A549 (cell line): Measurements from ENCODE around the gene MTA3. TPM values are rescaled to one million over a fixed set of nuclear protein-coding genes. Genes with fewer than 3 reads are reported as not detected.

ENCODE experiments used
- ATAC-seq, 2 experiments: fragments of 200-7000 bp in 1 of 2; fragments of >200 bp in 1 of 2; cut with Nextera tagmentation in 1 of 2; cut with Tn5 transposase in 1 of 2; 3 replicates each; pipeline versions ENCODE4 v1.8.0 to v1.9.1; 2018 to 2020; ENCODE audit warnings: mild to moderate bottlenecking in 1 of 2, moderate library complexity in 1 of 2
- CTCF ChIA-PET: fragments of 300-600 bp; sonication (Branson Sonifier 250); formaldehyde crosslinking; extraction: SDS; loops from one replicate; lab custom pipeline; 2021; ENCODE audit warnings: antibody characterized with exemption, inconsistent platforms; lab: Yijun Ruan, JAX
- POLR2A ChIA-PET: fragments of 350-600 bp; formaldehyde crosslinking; extraction: SDS; loops from one replicate; lab custom pipeline; 2021; ENCODE audit warnings: antibody characterized with exemption, inconsistent platforms; lab: Yijun Ruan, JAX
- DNase-seq, 2 experiments: peaks; one replicate each; pipeline versions ENCODE4 v3.0.0 to v3.0.0-alpha.2; 2011 to 2016; ENCODE audit warnings: low read depth in 1 of 2, low spot score in 1 of 2
- FAIRE-seq: peaks from 2 replicates; lab custom pipeline; 2011; peaks lifted over from hg19 to GRCh38; lab: Jason Lieb, UNC
- H3K27ac ChIP-seq, 2 experiments: fragments of >200 bp; sonication (Bioruptor Twin); formaldehyde crosslinking; 3 replicates each; pipeline ENCODE4 v1.5.1; 2016 to 2017
- H3K4me1 ChIP-seq: fragments of >200 bp; sonication (Bioruptor Twin); formaldehyde crosslinking; 3 replicates; pipeline ENCODE4 v1.6.1; 2016
- H3K4me2 ChIP-seq: fragments of >200 bp; sonication (Bioruptor Twin); formaldehyde crosslinking; 3 replicates; pipeline ENCODE4 v1.6.1; 2016
- H3K4me3 ChIP-seq: fragments of >200 bp; sonication (Bioruptor Twin); formaldehyde crosslinking; 3 replicates; pipeline ENCODE4 v1.5.1; 2016
- H3K9me3 ChIP-seq: fragments of >200 bp; sonication (Bioruptor Twin); formaldehyde crosslinking; 3 replicates; pipeline ENCODE4 v1.6.1; 2016
- BHLHE40 ChIP-seq: IDR thresholded peaks from 2 replicates; pipeline ENCODE4 v1.6.1; 2012; ENCODE audit warnings: low read depth, low read length, inconsistent platforms
- CTCF ChIP-seq: fragments of >200 bp; sonication (Bioruptor Twin); formaldehyde crosslinking; IDR thresholded peaks from 3 replicates; pipeline ENCODE4 v1.5.1; 2016
- FOSB ChIP-seq: fragments of 250-450 bp; sonication (Bioruptor Pico); IDR thresholded peaks from 2 replicates; pipeline ENCODE4 v1.5.0; 2020; ENCODE audit warnings: mild to moderate bottlenecking, moderate library complexity
- JUN ChIP-seq, 2 experiments: fragments of >200 bp; sonication (Bioruptor Twin); formaldehyde crosslinking; IDR thresholded peaks; 2 replicates in 1 of 2; 3 replicates in 1 of 2; pipeline ENCODE4 v1.6.1; 2016 to 2017
- JUNB ChIP-seq: fragments of >200 bp; sonication (Bioruptor Twin); formaldehyde crosslinking; IDR thresholded peaks from 2 replicates; pipeline ENCODE4 v1.6.1; 2016
- MAX ChIP-seq: IDR thresholded peaks from 2 replicates; pipeline ENCODE4 v1.6.1; 2012
- NFE2L2 ChIP-seq: fragments of 150-350 bp; conservative IDR thresholded peaks from 2 replicates; pipeline ENCODE4 v1.6.1; 2014; ENCODE audit warnings: low read length
- POLR2AphosphoS2 ChIP-seq: conservative IDR thresholded peaks from 2 replicates; pipeline ENCODE4 v1.6.1; 2012; ENCODE audit warnings: low read length, improper control_type of control experiment, inconsistent platforms
- RAD21 ChIP-seq, 2 experiments: fragments of >200 bp in 1 of 2; sonication (Bioruptor Twin) in 1 of 2; formaldehyde crosslinking in 1 of 2; IDR thresholded peaks in 1 of 2; conservative IDR thresholded peaks in 1 of 2; 2 replicates in 1 of 2; 3 replicates in 1 of 2; pipeline ENCODE4 v1.6.1; 2012 to 2018; ENCODE audit warnings: inconsistent platforms in 1 of 2
- RFX5 ChIP-seq: fragments of 450-650 bp; IDR thresholded peaks from 2 replicates; pipeline ENCODE4 v1.7.1; 2014; ENCODE audit warnings: antibody characterized with exemption, mild to moderate bottlenecking, moderate library complexity
- TFCP2L1 ChIP-seq: fragments of 250-450 bp; sonication (Bioruptor Pico); IDR thresholded peaks from 2 replicates; pipeline ENCODE4 v1.5.0; 2021; ENCODE audit warnings: mild to moderate bottlenecking
- WGBS: methylation state at CpG from one replicate; pipeline ENCODE4 v1.1.6; 2017; ENCODE audit errors: missing lambda C conversion rate; 5-methylcytosine and 5-hydroxymethylcytosine counted together
- polyA plus RNA-seq, 4 experiments: library from polyadenylated mRNA; depleted of rRNA in 3 of 4; stranded (reverse); fragments of >200 nt; fragmentation: RNase III in 1 of 4; extraction: RNeasy Plus Mini Kit Qiagen cat#74134 plus additional on column Dnase treatment in 1 of 4; gene quantifications; 2 replicates in 3 of 4; 3 replicates in 1 of 4; pipeline ENCODE4 v1.2.3, GENCODE V29; 2011 to 2017
- TF ChIP-seq, protein P1 (sequence below): fragments of 200-600 bp; sonication (generic); IDR thresholded peaks from 2 replicates; pipeline ENCODE4 v1.6.1; 2016; ENCODE audit warnings: antibody characterized with exemption, mild to moderate bottlenecking, moderate library complexity
- TF ChIP-seq, protein P2 (sequence below): fragments of >200 bp; sonication (Bioruptor Twin); formaldehyde crosslinking; IDR thresholded peaks from 2 replicates; pipeline ENCODE4 v1.6.1; 2016

MTA3 gene
- polyA plus RNA-seq, 2 of the 4 experiments (the other 2 are of a cell fraction): 49.3 to 74.1 TPM

DNA sequence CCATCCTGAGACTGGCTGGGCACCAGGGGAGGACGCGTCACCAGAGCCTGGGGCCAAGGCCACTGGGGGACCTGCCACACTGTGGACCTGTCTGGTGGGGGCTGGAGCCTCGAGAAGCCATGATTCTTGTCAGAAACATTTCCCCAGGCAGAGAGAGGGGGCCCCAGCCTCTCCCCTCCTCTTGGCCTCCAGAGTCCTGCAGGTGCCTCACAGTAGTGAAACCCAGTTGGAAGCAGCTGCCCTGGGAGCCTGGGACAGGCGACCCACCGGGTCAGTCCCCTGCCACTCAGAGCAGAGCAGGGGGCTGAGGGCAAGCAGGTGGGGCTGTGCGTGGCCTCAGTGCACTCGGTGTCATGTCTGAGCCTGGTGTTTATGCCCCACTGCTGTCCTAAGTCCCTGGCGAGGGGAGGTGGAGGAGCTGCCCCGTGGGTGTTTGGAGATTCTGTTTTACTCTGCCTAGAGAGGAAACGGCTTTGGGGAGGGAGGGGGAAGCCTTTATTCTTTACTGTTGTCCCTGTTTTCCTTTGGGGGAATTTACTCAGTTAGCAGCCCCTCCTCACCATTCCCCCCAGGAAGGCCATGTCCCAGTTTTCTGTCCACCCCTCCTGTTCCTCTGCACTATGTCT is 187.8 kb downstream of the MTA3 start (continued):
- TF ChIP-seq RAD21 (conservative IDR thresholded peaks at IDR 0.05 in 1 of 2, IDR thresholded peaks at IDR 0.05 in 1 of 2) (no peak), BHLHE40 (no peak)
- TF ChIP-seq, protein P1, sequence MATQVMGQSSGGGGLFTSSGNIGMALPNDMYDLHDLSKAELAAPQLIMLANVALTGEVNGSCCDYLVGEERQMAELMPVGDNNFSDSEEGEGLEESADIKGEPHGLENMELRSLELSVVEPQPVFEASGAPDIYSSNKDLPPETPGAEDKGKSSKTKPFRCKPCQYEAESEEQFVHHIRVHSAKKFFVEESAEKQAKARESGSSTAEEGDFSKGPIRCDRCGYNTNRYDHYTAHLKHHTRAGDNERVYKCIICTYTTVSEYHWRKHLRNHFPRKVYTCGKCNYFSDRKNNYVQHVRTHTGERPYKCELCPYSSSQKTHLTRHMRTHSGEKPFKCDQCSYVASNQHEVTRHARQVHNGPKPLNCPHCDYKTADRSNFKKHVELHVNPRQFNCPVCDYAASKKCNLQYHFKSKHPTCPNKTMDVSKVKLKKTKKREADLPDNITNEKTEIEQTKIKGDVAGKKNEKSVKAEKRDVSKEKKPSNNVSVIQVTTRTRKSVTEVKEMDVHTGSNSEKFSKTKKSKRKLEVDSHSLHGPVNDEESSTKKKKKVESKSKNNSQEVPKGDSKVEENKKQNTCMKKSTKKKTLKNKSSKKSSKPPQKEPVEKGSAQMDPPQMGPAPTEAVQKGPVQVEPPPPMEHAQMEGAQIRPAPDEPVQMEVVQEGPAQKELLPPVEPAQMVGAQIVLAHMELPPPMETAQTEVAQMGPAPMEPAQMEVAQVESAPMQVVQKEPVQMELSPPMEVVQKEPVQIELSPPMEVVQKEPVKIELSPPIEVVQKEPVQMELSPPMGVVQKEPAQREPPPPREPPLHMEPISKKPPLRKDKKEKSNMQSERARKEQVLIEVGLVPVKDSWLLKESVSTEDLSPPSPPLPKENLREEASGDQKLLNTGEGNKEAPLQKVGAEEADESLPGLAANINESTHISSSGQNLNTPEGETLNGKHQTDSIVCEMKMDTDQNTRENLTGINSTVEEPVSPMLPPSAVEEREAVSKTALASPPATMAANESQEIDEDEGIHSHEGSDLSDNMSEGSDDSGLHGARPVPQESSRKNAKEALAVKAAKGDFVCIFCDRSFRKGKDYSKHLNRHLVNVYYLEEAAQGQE: no peak

GRCh38 chr2:42756966-42757513 is 188.6 kb downstream of the MTA3 start:
- H3K4me3 ChIP-seq: no peak overlapping the region
- no peaks in the 10 kb centered on the region for H3K4me1 ChIP-seq
- H3K9me3 ChIP-seq: no peaks in the 10 kb centered on the region
- TF ChIP-seq RFX5: no peak
- no peak for TF ChIP-seq TFCP2L1 (CRISPR knock-in tag)
- TF ChIP-seq JUN (IDR thresholded peaks at IDR 0.05): no peak
- no peak for TF ChIP-seq POLR2AphosphoS2
- TF ChIP-seq MAX: no peak
- TF ChIP-seq, protein P2, sequence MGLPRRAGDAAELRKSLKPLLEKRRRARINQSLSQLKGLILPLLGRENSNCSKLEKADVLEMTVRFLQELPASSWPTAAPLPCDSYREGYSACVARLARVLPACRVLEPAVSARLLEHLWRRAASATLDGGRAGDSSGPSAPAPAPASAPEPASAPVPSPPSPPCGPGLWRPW: no peak
- TF ChIP-seq CTCF: no peak
- TF ChIP-seq NFE2L2: no peak
- TF ChIP-seq FOSB (CRISPR knock-in tag): no peak
- CTCF ChIA-PET: interaction anchor here (0.6 kb wide), 1 partner anchor 94 kb away, joined by 3 read pairs; no protein-coding TSS in a partner anchor
- DNase-seq (no peak), ATAC-seq (no peak), FAIRE-seq (no peak)
- POLR2A ChIA-PET: no interaction called here
- WGBS: 76% methylated on average over 6 of the region's 6 CpGs
- no peak overlapping the region for H3K27ac ChIP-seq
- H3K4me2 ChIP-seq: no peak overlapping the region

DNA sequence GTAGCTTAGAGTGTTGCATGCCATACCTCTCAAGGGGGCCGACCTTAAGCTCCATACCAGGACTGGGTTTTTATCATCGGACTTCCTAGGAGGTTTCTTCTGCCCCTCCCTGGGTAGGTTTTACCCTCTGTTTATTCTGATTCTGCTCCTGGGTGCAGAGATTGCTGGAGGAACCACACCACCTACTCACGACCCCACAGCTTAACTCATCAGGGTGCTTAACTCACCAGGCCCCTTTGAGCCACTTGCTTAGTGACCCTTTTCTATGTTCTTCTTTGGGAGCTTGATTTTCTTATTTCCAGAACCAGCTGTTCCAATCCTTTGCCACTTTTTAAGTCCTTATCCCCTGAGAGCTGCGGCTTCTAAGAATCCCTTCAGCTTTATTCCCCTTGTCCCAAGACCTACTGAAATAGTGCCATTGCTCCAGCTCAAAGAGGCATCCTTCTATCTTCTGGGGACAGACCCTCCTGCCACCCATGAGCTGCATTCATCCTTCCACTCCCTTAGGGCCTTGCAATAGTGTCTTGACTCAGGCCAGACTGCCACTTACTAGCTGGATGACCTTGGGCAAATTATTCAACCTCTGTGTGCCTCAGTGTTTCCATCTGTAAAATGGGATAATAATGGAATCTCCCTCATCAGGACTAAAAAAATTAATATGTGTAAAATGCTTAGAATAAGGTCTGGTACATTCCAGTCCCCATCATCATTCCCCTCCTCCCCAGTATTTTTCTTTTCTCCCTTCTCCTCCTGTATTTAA is 189.7 kb downstream of the MTA3 start:
- CTCF ChIA-PET: interaction anchor here (0.6 to 1.6 kb wide), 3 partner anchors 8 to 95 kb away, joined by 3 to 4 read pairs (median 4); no protein-coding TSS in a partner anchor
- ATAC-seq (no peak), FAIRE-seq (no peak), DNase-seq (no peak)
- Histone ChIP-seq H3K27ac (no peak overlapping the region), H3K4me2 (no peak overlapping the region), H3K4me1 (no peaks in the 10 kb centered on the region), H3K4me3 (no peak overlapping the region), H3K9me3 (no peaks in the 10 kb centered on the region)
- 73% methylated on average over 4 of the region's 4 CpGs for WGBS
- POLR2A ChIA-PET: no interaction called here
- TF ChIP-seq JUNB: no peak
